ENCODE measurements around the gene GRB2.
"Not testable (repeated sequence)": the region's sequence is repeated elsewhere in the genome, so short reads cannot be mapped to it uniquely, and the experiment has no call there.

Gene GRB2

GRCh38 chr17:75405365-75406221 is at the start of gene GRB2:
Gene GRB2, minus strand, starts transcription at chr17:75405678. Its CDS starts 12,050 bp downstream, at chr17:75393628.
- peak; percentile 96 for DNase-seq

GRCh38 chr17:75454672-75455071 is 49.2 kb upstream of the GRB2 start:
- DNase-seq: not testable (repeated sequence)

GRCh38 chr17:75454193-75454592 is 48.7 kb upstream of the GRB2 start:
- no peak for DNase-seq

- DNase-seq: no peak
Observed at GRCh38 chr17:75450270-75450669, 44.8 kb upstream of the GRB2 start.

GRCh38 chr17:75447951-75448856 is 42.7 kb upstream of the GRB2 start:
- DNase-seq: no peak

GRCh38 chr17:75445896-75446295 is 40.4 kb upstream of the GRB2 start:
- DNase-seq: not testable (repeated sequence)

- DNase-seq: no peak
Observed at GRCh38 chr17:75445296-75445695, 39.8 kb upstream of the GRB2 start.

- DNase-seq: no peak
Observed at GRCh38 chr17:75442168-75443103, 37.0 kb upstream of the GRB2 start.

- no peak for DNase-seq
Observed at GRCh38 chr17:75440738-75441448, 35.4 kb upstream of the GRB2 start.

- DNase-seq: no peak
Observed at GRCh38 chr17:75439287-75439686, 33.8 kb upstream of the GRB2 start.

- not testable (repeated sequence) for DNase-seq
Observed at GRCh38 chr17:75437404-75437803, 31.9 kb upstream of the GRB2 start.

- DNase-seq: not testable (repeated sequence)
Observed at GRCh38 chr17:75434433-75434832, 29.0 kb upstream of the GRB2 start.

- no peak for DNase-seq
Observed at GRCh38 chr17:75433218-75433783, 27.8 kb upstream of the GRB2 start.

- DNase-seq: no peak
Observed at GRCh38 chr17:75430159-75430974, 24.9 kb upstream of the GRB2 start.

GRCh38 chr17:75428543-75429469 is 23.3 kb upstream of the GRB2 start:
- DNase-seq: no peak

- no peak for DNase-seq
Observed at GRCh38 chr17:75418531-75418930, 13.1 kb upstream of the GRB2 start.

- no peak for DNase-seq
Observed at GRCh38 chr17:75417054-75417580, 11.6 kb upstream of the GRB2 start.

- DNase-seq: no peak
Observed at GRCh38 chr17:75416006-75416405, 10.5 kb upstream of the GRB2 start.

GRCh38 chr17:75414488-75414887 is 9.0 kb upstream of the GRB2 start:
- no peak for DNase-seq

Measured in NCI-H1092 (cell line).